ENCODE data around the gene RFNG. TPM values are rescaled to one million over a fixed set of nuclear protein-coding genes. Genes with fewer than 3 reads are reported as not detected.

The RFNG gene
- total RNA-seq, 1 experiment from 2014 or later: 40.4 TPM

GRCh38 chr17:82087961-82088837 lies 36.6 kb upstream of the RFNG start:
- CTCF ChIA-PET: no interaction called here
- TSS peak; percentile 11 for BruUV-seq (replicated peaks)
- H3K4me2 ChIP-seq: no peak overlapping the region
- intact Hi-C loops (cut with micrococcal nuclease; ENCODE audit: unreplicated experiment): no loop called here
- POLR2A ChIA-PET (ENCODE audit: unreplicated experiment): no interaction called here
- H3K4me1 ChIP-seq (replicated peaks; ENCODE audit: insufficient read depth): no peaks in the 10 kb centered on the region
- no peaks in the 10 kb centered on the region for H3K9me2 ChIP-seq (ENCODE audit: insufficient read depth)
- DNase-seq: no peak
- no peak overlapping the region for H2AFZ ChIP-seq
- H3K4me3 ChIP-seq: no peak overlapping the region
- peaks cover 18% of the 10 kb centered on the region for H4K20me1 ChIP-seq (ENCODE audit: insufficient read depth)
- H3K36me3 ChIP-seq (ENCODE audit: low read depth): no peaks in the 10 kb centered on the region
- no peak for TF ChIP-seq CTCF (conservative IDR thresholded peaks at IDR 0.05)
- TF ChIP-seq EZH2 (IDR thresholded peaks at IDR 0.05; ENCODE audit: low read depth): no peak
- H3K27me3 ChIP-seq (ENCODE audit: insufficient read depth, low read depth): no peaks in the 10 kb centered on the region
- 0 out of 2 replicates have a peak, but pooled peaks cover 9% of the 10 kb centered on the region for H3K79me2 ChIP-seq (ENCODE audit: low read depth)
- no peaks in the 10 kb centered on the region for H3F3A ChIP-seq (ENCODE audit: insufficient read depth, low read depth)
- no peak overlapping the region for H3K27ac ChIP-seq
- no peaks in the 10 kb centered on the region for H3K9me3 ChIP-seq (ENCODE audit: insufficient read depth, low read depth)

GRCh38 chr17:82086941-82087906 lies 35.6 kb upstream of the RFNG start:
- POLR2A ChIA-PET (ENCODE audit: unreplicated experiment): no interaction called here
- peaks cover 12% of the 10 kb centered on the region for H4K20me1 ChIP-seq (ENCODE audit: insufficient read depth)
- intact Hi-C loops (cut with micrococcal nuclease; ENCODE audit: unreplicated experiment): no loop called here

More at GRCh38 chr17:82086941-82087906, 35.6 kb upstream of the RFNG start:
- Histone ChIP-seq H3K4me3 (no peak overlapping the region), H3K9me3 (ENCODE audit: insufficient read depth, low read depth) (no peaks in the 10 kb centered on the region), H3K27ac (no peak overlapping the region), H3K36me3 (ENCODE audit: low read depth) (no peaks in the 10 kb centered on the region), H3K9me2 (ENCODE audit: insufficient read depth) (no peaks in the 10 kb centered on the region), H3F3A (ENCODE audit: insufficient read depth, low read depth) (no peaks in the 10 kb centered on the region), H3K4me2 (no peak overlapping the region), H3K79me2 (ENCODE audit: low read depth) (0 out of 2 replicates have a peak, but pooled peaks cover 7% of the 10 kb centered on the region), H2AFZ (no peak overlapping the region), H3K27me3 (ENCODE audit: insufficient read depth, low read depth) (no peaks in the 10 kb centered on the region), H3K4me1 (replicated peaks; ENCODE audit: insufficient read depth) (no peaks in the 10 kb centered on the region)
- CTCF ChIA-PET: no interaction called here
- no peak for DNase-seq
- no TSS peak for BruUV-seq (replicated peaks)
- no peak for TF ChIP-seq CTCF (conservative IDR thresholded peaks at IDR 0.05)
- no peak for TF ChIP-seq EZH2 (IDR thresholded peaks at IDR 0.05; ENCODE audit: low read depth)

Measured in PC-9 (cell line).